GM18505 (cell line): ENCODE results near the gene CHSY1.
A peak's percentile ranks its signal among the peaks of the same experiment; 100 is the strongest.

Experiments used
- ATAC-seq: cut with Tn5 transposase; IDR thresholded peaks from one replicate; pipeline ENCODE4 v1.9.1; 2021; ENCODE audit not compliant: unreplicated experiment
- POLR2A ChIP-seq: IDR thresholded peaks from 4 replicates; pipeline ENCODE4 v1.6.1; 2011; ENCODE audit warnings: borderline replicate concordance; ENCODE audit not compliant: insufficient read depth, insufficient read length; ENCODE audit errors: extremely low read depth

The CHSY1 gene

DNA sequence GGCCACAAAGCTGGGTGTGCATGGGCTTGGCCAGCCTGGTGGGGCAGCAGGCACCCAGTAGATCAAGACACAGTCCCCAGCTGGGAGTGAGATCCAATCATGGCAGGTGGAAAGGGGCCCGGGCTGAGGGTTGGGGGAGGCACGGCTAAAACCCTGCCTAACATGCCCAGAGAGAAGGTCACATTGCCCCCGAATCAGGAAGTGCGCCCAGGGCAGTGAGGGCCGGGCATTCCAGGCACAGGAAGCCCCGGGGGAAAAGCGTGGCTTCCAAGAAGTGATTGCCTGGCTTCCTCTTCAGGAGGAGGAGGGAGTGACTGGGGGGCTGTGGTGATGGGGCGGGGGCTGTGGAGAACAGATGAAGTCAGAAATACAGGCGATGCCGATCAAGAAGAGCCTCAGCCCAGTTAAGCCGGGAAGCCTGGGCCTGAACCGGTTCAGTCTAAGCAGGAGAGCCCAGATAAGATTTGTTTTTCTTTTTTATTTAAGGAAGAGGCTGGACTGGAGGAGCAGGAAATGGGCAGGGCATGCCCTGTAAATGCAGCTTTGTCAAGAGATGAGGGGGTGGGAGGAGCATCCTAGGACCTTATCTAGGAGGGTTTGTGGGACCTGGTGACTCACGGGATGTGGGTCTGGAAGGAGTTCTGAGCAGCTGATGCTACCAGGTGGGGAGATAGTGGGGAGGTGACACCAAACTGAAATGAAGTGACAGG is 83.9 kb downstream of the CHSY1 start:
- no peak for TF ChIP-seq POLR2A
- peak; percentile 63 for ATAC-seq

DNA sequence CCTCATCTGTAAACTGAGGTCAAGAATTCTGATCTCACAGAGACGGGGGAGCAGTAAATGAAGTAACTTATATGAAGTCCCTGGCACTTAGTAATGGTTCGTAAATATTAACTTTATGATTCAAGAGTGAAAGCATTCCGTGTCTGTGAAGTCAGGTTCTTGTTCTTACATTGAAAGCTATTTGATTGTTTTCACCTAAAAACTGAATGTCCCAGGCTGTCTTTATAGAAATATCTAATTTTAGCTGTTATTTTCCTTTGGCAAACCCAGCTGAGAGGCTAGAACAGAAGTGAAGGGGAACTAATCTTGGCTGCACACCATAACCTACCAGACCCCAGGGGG is 84.5 kb downstream of the CHSY1 start:
- no peak for ATAC-seq
- TF ChIP-seq POLR2A = no peak

DNA sequence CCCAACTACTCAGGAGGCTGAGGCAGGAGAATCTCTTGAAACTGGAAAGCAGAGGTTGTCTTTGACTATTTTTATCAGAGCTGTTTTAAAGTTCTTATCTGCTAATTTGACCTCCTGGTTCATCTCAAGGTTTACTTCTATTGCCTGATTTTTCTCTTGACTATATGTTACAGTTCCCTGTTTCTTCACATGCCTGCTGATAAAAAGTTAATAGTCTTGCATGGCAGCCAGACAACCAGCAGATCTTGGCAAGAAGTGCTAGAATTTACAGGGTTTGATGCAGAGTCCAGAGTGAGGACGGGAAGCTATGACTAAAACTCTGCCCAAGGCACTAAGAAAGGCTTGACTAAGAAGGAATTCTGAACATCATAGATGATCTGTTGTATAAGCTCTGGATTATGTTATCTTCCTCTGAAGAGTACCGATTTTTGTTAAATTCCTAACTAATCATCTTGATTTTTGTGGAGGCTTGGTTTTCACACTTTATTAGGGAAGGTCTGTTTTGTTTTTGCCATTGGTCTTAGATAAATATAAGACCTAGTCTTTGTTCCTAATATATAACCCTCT is 85.9 kb downstream of the CHSY1 start:
- no peak for ATAC-seq
- no peak for TF ChIP-seq POLR2A

DNA sequence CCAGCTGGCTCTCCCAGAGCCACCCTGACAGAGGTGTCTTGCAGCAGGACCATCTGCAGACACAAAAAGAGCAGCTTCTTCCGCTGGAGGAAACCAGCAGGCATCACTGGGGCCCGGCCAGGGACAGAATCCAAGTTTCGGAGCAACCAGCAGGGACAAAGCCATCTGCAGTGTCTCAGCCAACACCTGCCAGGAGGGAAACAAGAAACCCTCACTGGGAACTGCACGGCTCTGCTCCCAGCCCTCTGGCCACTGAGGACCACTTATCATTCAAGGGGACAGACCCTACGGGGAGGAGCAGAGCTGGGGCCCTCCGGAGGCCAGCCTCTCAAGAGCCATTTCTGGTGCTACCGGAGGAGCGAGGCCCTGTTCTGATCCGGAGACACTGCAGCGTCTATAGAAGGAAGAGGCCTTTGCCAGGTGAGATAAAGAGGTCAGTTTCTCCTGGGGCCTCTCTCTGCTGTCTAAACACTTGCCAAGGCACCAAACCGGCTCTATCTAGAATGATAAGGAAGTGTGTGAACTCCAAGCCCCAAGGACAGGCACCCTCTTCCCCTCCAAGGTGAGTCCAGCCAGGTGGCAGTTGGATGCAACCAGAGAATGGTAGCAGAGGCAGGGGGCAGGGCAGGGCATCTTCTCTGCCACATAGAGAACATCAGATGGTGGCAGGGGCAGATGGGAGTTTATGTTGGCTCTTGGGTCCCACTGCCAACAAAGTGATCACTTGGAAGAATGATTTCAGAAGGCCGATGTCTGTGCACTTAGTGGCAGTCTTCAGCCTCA is 89.0 kb downstream of the CHSY1 start:
- ATAC-seq = no peak
- no peak for TF ChIP-seq POLR2A

DNA sequence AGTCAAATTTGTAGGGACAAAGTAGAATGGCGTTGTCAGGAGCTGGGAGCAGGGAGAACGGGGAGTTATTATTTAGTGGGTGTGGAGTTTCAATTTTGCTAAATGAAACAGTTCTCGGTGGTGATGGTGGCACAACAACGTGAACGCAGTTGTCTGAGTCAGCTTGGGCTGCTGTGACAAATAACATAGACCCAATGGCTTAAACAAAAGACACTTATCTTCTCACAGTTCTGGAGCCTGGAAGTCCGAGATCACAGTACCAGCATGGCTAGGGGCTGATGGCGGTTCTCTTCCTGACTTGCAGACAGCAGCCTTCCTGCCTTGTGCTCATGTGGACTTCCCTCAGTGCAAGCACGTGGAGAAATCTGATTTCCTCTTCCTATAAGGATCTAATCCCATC is 90.2 kb downstream of the CHSY1 start:
- no peak for TF ChIP-seq POLR2A
- ATAC-seq = no peak

DNA sequence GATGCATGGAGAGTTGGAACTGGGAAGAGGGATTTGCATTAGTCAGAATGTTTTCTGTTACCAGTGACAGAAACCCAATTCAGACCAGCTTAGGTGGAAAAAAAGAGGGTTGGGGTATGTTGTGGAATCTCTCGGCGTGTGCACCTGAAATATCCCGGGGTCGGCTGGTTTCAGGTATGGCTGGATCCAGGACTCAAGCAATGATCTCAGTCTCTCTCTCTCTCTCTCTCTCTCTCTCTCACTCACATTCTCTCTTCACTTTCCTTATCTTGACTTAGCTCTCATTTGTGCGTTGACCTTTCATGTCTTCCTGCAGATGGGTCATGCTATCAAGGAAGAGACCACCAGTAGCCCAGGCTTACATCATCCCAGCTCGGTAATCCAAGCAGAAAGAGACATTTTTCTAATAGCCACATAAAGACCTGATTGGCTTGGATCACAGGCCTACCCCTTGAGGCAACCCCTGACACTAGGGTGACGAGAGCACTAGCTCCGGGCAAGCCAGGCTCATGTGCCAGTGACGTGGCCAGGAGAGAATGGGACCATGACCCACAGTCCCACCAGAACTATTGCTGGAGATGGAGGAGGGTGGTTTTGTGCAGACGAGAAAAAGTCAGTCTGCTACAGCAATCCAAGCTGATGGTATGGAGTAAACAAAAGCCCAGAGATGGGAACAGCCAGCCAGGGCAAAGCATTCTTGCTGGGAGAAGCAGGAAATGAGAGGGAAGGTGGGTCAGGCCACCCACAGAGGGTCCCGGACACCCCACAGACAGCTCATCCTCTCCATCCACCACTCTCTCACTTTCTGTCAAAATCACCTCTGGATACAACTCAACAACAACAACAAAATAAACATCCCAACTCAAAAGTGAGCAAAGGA is 91.7 kb downstream of the CHSY1 start:
- TF ChIP-seq POLR2A = no peak
- no peak for ATAC-seq

DNA sequence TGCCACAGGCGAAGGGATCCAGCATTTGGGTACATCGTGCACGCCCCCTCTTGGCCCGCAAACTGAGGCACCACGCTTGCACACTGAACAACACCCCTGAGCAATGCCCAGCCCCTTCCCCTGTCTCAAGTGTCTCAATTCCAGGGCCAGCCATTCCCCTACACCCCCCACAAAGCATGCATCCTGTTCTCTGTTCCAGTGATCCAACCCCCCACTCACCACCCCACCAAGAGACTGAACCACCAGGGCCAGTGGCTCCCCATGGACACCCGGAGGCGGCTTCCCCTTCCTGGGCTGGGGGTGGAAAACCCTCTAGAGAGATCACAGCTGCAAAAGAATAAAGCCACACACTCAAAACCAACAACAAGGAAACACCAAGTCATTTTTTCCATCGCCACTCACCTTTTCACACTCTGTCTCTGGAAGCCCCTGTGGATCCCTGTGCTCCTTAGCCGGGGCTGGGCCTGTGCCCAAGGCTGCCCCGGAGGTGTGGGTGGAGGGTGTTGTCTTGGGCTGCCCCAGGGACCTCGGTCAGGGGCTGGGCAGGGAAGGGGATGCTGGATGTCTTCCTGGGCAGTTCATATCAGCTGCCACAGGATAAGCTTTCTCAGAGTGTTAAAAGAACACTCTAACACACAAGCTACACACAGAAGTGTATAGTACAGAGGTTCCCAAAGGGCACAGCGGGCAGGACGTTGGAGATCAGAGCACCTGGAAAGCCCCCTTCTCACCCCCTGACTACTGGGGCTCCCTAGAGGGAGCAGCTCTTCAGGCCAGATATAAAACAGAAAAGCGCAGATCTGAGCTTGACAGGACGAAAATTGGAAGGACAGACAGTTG is 92.5 kb downstream of the CHSY1 start:
- ATAC-seq = no peak

DNA sequence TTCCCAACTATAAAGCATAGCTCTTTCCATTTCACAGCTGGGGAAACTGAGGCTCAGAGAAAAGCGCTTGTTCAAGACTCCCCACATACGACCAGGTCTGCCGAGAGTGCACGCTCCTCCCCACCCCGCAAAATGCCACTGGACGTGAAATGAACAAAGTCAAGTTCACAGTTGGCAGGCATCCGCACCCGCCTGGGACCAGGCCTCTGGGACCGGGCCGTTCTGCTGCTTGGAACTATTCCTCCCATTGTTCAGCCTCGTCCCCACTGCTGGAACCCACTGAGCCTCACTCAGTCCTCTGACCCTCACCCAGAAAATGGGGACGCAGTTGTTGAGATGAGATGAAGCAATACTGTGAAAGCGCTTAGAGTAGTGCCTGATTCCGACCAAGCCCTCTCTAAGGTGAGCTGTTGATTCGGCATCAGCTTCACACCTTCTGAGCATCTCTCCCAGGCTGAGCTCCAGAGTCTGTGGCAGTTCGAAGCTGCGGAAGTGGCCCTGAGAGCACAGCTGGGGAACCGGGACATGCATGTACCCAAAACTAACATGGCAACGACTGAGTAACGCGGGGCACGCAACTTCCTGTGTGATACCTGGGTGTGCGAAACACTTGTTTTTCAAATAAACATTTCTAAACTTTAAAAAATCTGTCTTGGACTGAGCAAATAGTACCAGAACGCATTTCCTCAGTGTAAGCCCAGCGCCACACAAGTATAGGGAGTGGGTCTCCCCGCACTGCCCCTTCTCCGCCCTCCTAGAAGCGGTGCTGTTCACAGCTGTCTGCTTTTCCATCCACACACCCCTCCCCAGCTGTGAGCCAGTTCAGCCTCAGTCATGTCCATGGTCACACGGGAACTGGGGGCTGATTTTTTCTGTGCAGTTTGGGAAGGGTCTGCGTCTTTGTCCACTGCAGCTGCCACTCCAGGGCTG is 93.4 kb downstream of the CHSY1 start:
- TF ChIP-seq POLR2A = no peak
- no peak for ATAC-seq

More for the DNA sequence above, 92.5 kb downstream of the CHSY1 start:
- no peak for TF ChIP-seq POLR2A

DNA sequence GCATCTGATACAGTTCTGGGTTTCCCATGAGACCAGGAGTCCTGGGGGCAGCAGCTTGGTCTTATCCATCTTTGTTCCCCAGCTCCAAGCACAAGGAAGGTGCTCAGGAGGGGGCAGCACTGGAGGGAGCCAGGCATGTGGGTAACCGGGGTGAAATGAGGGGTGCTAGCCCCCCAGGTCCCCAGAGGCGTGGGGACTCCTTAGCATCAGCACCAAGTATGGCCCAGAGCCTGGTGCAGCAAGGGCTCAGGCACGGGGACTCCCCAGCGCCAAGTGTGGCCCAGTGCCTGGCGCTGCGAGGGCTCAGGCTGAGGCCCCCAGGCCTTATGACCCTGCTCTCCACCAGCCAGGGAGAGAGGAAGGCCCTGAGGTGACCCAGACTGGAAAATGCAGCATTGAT is 94.1 kb downstream of the CHSY1 start:
- TF ChIP-seq POLR2A = no peak
- ATAC-seq = no peak

DNA sequence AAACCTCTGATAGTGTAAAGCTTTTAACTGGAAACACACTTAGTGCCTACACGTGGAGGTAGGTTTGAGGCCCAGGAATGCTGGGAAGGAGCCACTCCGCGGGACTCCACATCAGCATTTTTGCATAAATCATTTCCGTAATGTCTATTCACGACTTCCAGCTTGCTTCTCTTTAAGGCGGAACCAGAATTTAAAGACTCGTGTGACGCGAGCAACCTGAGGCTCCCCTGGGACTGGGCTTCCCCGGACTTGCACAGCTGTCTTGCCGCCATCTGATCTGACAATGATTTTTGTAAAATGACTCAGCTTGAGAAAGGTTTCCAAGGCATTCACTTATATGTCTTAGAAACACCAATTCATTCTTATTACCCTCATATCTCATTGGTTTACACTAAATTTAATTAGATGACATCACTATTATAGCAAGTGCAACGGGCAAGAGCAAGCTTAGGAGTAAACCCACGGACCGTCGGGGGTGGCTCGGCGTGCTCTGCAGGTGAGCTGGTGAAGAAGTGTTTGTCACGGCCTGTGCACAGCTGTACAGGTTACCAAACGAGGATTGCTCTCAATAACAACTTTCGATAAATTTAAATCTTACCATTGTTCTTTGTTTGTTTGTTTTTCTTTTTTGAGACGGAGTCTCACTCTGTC is 95.2 kb downstream of the CHSY1 start:
- no peak for TF ChIP-seq POLR2A
- peak; percentile 84 for ATAC-seq

DNA sequence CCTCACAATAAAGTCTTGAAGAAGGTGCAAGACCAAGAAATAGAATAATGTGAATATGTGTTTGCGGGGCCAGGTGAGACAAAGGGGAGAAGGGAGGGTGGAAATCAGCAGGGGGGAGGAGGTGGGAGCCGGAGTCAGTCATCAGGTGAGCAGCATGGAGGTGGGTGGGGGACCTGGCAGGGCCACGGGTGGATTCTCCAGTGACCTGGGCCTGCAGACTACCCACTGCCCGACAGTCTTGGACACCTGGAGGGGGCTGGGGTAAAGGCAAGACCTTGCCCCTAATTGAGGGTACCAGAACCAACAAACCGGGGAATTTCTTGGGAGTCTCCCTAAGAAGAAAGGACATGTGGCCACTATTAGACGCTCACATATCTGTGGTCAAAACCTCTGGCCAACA is 95.8 kb downstream of the CHSY1 start:
- no peak for ATAC-seq
- TF ChIP-seq POLR2A = no peak
